ENCODE measurements around the gene CEP170.
"Not testable (repeated sequence)": the region's sequence is repeated elsewhere in the genome, so short reads cannot be mapped to it uniquely, and the experiment has no call there.

DNA sequence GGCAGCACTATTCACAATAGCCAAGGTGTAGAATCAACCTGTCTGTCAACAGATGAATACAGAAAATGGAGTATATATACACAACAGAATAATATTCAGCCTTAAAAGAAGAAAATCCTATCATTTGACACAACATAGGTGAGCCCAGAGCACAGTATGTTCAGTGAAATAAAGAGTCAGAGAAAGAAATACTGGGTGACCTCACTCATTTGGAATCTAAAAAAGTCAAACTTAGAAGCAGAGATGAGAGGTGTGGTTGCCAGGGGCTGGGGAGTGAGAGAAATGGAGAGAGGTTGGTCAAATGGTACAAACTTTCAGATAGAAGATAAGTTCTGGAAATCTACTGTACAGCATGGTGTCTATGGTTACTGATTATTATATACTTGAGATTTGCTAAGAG, 150.0 kb downstream of the CEP170 start:
- TF ChIP-seq POLR2A (IDR thresholded peaks at IDR 0.05), result not testable (repeated sequence)
- TF ChIP-seq, protein P1, sequence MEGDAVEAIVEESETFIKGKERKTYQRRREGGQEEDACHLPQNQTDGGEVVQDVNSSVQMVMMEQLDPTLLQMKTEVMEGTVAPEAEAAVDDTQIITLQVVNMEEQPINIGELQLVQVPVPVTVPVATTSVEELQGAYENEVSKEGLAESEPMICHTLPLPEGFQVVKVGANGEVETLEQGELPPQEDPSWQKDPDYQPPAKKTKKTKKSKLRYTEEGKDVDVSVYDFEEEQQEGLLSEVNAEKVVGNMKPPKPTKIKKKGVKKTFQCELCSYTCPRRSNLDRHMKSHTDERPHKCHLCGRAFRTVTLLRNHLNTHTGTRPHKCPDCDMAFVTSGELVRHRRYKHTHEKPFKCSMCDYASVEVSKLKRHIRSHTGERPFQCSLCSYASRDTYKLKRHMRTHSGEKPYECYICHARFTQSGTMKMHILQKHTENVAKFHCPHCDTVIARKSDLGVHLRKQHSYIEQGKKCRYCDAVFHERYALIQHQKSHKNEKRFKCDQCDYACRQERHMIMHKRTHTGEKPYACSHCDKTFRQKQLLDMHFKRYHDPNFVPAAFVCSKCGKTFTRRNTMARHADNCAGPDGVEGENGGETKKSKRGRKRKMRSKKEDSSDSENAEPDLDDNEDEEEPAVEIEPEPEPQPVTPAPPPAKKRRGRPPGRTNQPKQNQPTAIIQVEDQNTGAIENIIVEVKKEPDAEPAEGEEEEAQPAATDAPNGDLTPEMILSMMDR (IDR thresholded peaks at IDR 0.05), result not testable (repeated sequence)

Measured in uterus (tissue), 2 donors.